HG02678 (cell line): ENCODE measurements around the gene MEAF6.
"Not testable (repeated sequence)": the region's sequence is repeated elsewhere in the genome, so short reads cannot be mapped to it uniquely, and the experiment has no call there.

Experiments
- ATAC-seq: cut with Tn5 transposase; IDR thresholded peaks from one replicate; pipeline ENCODE4 v1.9.1; 2021; ENCODE audit warnings: mild to moderate bottlenecking, moderate library complexity; ENCODE audit not compliant: unreplicated experiment

MEAF6 gene

GRCh38 chr1:37532418-37533156 lies 18.0 kb upstream of the MEAF6 start:
- ATAC-seq = not testable (repeated sequence)

GRCh38 chr1:37529888-37530287 lies 15.3 kb upstream of the MEAF6 start:
- ATAC-seq = not testable (repeated sequence)

GRCh38 chr1:37519613-37520012 lies 5.0 kb upstream of the MEAF6 start:
- ATAC-seq = no peak

GRCh38 chr1:37518929-37519328 lies 4.4 kb upstream of the MEAF6 start:
- not testable (repeated sequence) for ATAC-seq

GRCh38 chr1:37518241-37518640 lies 3.7 kb upstream of the MEAF6 start:
- not testable (repeated sequence) for ATAC-seq

GRCh38 chr1:37517569-37517968 lies 3.0 kb upstream of the MEAF6 start:
- ATAC-seq = no peak

- ATAC-seq = no peak
Observed at GRCh38 chr1:37515185-37516034, 844 bp upstream of the MEAF6 start.

GRCh38 chr1:37513795-37514349 lies 694 bp downstream of the MEAF6 start:
- ATAC-seq = no peak

GRCh38 chr1:37509181-37509580 lies 5.4 kb downstream of the MEAF6 start:
- ATAC-seq = no peak

GRCh38 chr1:37506740-37507139 lies 7.8 kb downstream of the MEAF6 start:
- ATAC-seq = no peak

GRCh38 chr1:37502791-37503190 lies 11.8 kb downstream of the MEAF6 start:
- not testable (repeated sequence) for ATAC-seq

- ATAC-seq = no peak
Observed at GRCh38 chr1:37502104-37502503, 12.5 kb downstream of the MEAF6 start.

GRCh38 chr1:37501661-37502060 lies 12.9 kb downstream of the MEAF6 start:
- ATAC-seq = no peak

GRCh38 chr1:37498872-37499617 lies 15.5 kb downstream of the MEAF6 start:
- no peak for ATAC-seq

- no peak for ATAC-seq
Observed at GRCh38 chr1:37497832-37498231, 16.7 kb downstream of the MEAF6 start.

GRCh38 chr1:37495875-37496274 lies 18.7 kb downstream of the MEAF6 start:
- no peak for ATAC-seq

- no peak for ATAC-seq
Observed at GRCh38 chr1:37493336-37494098, 21.0 kb downstream of the MEAF6 start.

GRCh38 chr1:37487619-37487984 lies 27.0 kb downstream of the MEAF6 start:
- ATAC-seq = no peak

GRCh38 chr1:37486680-37487618 lies 27.6 kb downstream of the MEAF6 start:
- no peak for ATAC-seq
